WTC11 (cell line): Measurements from ENCODE around the gene TTYH1. TPM values are rescaled to one million over a fixed set of nuclear protein-coding genes. Genes with fewer than 3 reads are reported as not detected.
"Not testable (repeated sequence)": the region's sequence is repeated elsewhere in the genome, so short reads cannot be mapped to it uniquely, and the experiment has no call there.

ENCODE experiments used
- ATAC-seq: fragments of 200-7000 bp; cut with Tn5 transposase; 2 replicates; pipeline ENCODE4 v1.10.0; 2021; ENCODE audit warnings: mild to moderate bottlenecking, moderate library complexity
- Bru-seq: library from RNA; stranded (reverse); fragments of 400-500 nt; gene quantifications from one replicate; lab custom pipeline; 2021; lab: Mats Ljungman, UMichigan
- CTCF ChIA-PET: fragments of 300-600 bp; sonication (Branson Sonifier 250); formaldehyde crosslinking; loops from one replicate; lab custom pipeline; 2021; ENCODE audit warnings: antibody characterized with exemption; lab: Charles Lee
- POLR2A ChIA-PET: fragments of 350-600 bp; sonication (Branson Sonifier 250); formaldehyde crosslinking; loops from one replicate; lab custom pipeline; 2021; ENCODE audit warnings: antibody characterized with exemption; lab: Charles Lee
- DNase-seq: peaks from one replicate; pipeline ENCODE4 v3.0.0; 2021; ENCODE audit warnings: low spot score
- H3K27ac Mint-ChIP-seq: 2 replicates; pipeline ENCODE4 v1.8.0; 2021; ENCODE audit warnings: mixed read lengths
- H3K27me3 Mint-ChIP-seq: 2 replicates; pipeline ENCODE4 v1.8.0; 2021; ENCODE audit warnings: low read depth, mild to moderate bottlenecking, moderate library complexity, mixed read lengths
- H3K36me3 Mint-ChIP-seq: 2 replicates; pipeline ENCODE4 v1.8.0; 2021; ENCODE audit warnings: mixed read lengths
- H3K4me1 Mint-ChIP-seq: 2 replicates; pipeline ENCODE4 v1.8.0; 2022; ENCODE audit warnings: mixed read lengths
- H3K4me3 Mint-ChIP-seq: 2 replicates; pipeline ENCODE4 v1.8.0; 2021; ENCODE audit warnings: mild to moderate bottlenecking, moderate library complexity, mixed read lengths
- H3K9me3 Mint-ChIP-seq: 2 replicates; pipeline ENCODE4 v1.8.0; 2021; ENCODE audit warnings: mixed read lengths
- CTCF ChIP-seq: fragments of 200-600 bp; IDR thresholded peaks from 2 replicates; pipeline ENCODE4 v1.8.0; 2022; ENCODE audit warnings: antibody characterized with exemption
- HMGXB4 ChIP-seq: sonication (generic); formaldehyde crosslinking; IDR thresholded peaks from 2 replicates; pipeline ENCODE4 v1.8.1; 2023; ENCODE audit warnings: mild to moderate bottlenecking, moderate library complexity, missing genetic modification reagents
- USF2 ChIP-seq: sonication (generic); formaldehyde crosslinking; IDR thresholded peaks from 2 replicates; pipeline ENCODE4 v1.8.1; 2023; ENCODE audit warnings: mild to moderate bottlenecking, missing genetic modification reagents, moderate library complexity
- ZNF281 ChIP-seq: sonication (generic); formaldehyde crosslinking; IDR thresholded peaks from 2 replicates; pipeline ENCODE4 v1.8.0; 2023; ENCODE audit warnings: mild to moderate bottlenecking, missing genetic modification reagents
- long read RNA-seq, 3 experiments: library from RNA in 1 of 3; library from capped mRNA in 1 of 3; library from polyadenylated mRNA in 1 of 3; unstranded in 2 of 3; stranded (forward) in 1 of 3; transcript quantifications; one replicate each; pipeline ENCODE4 v2.0.0, GENCODE V29; 2021
- total RNA-seq: library from RNA; stranded (reverse); gene quantifications from 3 replicates; pipeline ENCODE4 v1.2.3, GENCODE V29; 2021
- TF ChIP-seq, protein P1 (sequence below): sonication (generic); formaldehyde crosslinking; IDR thresholded peaks from 2 replicates; pipeline ENCODE4 v1.8.0; 2022; ENCODE audit warnings: mild to moderate bottlenecking, missing genetic modification reagents
- TF ChIP-seq, protein P2 (sequence below): fragments of 250-450 bp; sonication (Bioruptor Pico); IDR thresholded peaks from 2 replicates; pipeline ENCODE4 v1.9.0; 2021; ENCODE audit warnings: moderate library complexity, mild to moderate bottlenecking, inconsistent platforms, borderline replicate concordance
- TF ChIP-seq, protein P3 (sequence below): sonication (generic); formaldehyde crosslinking; IDR thresholded peaks from 2 replicates; pipeline ENCODE4 v1.8.0; 2022; ENCODE audit warnings: mild to moderate bottlenecking, missing genetic modification reagents
- TF ChIP-seq, protein P4 (sequence below): sonication (generic); formaldehyde crosslinking; IDR thresholded peaks from 2 replicates; pipeline ENCODE4 v1.8.1; 2022; ENCODE audit warnings: mild to moderate bottlenecking, moderate library complexity, missing genetic modification reagents

The TTYH1 gene
- total RNA-seq: 35.9 to 38.2 TPM (median 37.1 TPM) in 3 replicates
- percentile 49 among the genes with signal in this experiment for Bru-seq, nascent RNA
- long read RNA-seq, experiment 1, transcript TTYH1-202 (14 exons, 1,885 nt): major isoform, 20 of 52 reads
- long read RNA-seq, experiment 1, transcript TTYH1-203 (13 exons, 1,763 nt): minor isoform, 13 of 52 reads
- long read RNA-seq, experiment 1, partial matches to known transcripts: 6 of 52 reads
- long read RNA-seq, experiment 1, other reads (novel, unspliced or antisense): 12 of 52 reads
- long read RNA-seq, experiment 2, transcript TTYH1-202 (14 exons, 1,885 nt): major isoform, 14 of 43 reads
- long read RNA-seq, experiment 2, transcript TTYH1-203 (13 exons, 1,763 nt): minor isoform, 5 of 43 reads
- long read RNA-seq, experiment 2, partial matches to known transcripts: 5 of 43 reads
- long read RNA-seq, experiment 2, other reads (novel, unspliced or antisense): 18 of 43 reads
- long read RNA-seq, experiment 3, partial matches to known transcripts: 1 of 4 reads
- long read RNA-seq, experiment 3, other reads (novel, unspliced or antisense): 3 of 4 reads

DNA sequence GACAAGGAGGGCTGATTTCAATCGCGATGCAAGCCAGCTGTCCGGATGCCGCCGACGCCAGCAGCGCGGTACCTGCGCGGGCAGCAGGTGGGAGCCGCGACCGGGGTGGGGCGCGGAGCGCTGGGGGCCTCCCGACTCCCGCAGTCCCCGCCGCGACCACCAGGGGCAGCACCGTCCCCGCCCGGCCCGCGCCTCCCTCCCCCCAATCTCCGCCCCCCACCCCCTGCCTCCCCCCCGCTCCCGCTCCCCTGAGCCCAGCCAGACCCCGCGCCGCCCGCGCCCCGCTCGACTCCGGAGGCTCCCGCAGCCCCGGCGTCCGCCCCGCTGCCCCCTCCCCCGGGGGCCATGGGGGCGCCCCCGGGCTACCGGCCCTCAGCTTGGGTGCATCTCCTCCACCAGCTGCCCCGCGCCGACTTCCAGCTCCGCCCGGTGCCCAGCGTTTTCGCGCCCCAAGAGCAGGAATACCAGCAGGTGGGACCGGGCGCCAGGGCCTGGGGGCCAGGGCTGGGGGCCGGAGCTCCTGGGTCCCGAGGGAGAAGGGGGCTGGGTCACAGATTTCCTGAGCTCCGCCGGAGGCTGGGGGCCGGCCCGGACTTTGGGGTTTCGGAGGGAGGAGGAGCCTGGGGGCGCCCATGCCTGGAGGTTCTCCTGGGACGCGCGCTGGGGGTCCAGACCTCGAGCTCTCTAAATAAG lies at the start of gene TTYH1:
Gene TTYH1, plus strand, starts transcription at position 257 of the 693 bp plus-strand sequence. Its CDS starts 89 bp downstream, at position 346.
- H3K27ac Mint-ChIP-seq: no peak within 1 kb of the TSS
- CTCF ChIA-PET: interaction anchor here (0.6 to 2.4 kb wide), 19 partner anchors 12 to 235 kb away, joined by 3 to 46 read pairs (median 4); partner anchors contain the start of genes CDC42EP5, LENG8, LENG9 and MBOAT7
- POLR2A ChIA-PET: no interaction called here
- peaks cover 57% of the 10 kb centered on the region for H3K27me3 Mint-ChIP-seq
- peaks cover 19% of the 10 kb centered on the region for H3K9me3 Mint-ChIP-seq
- H3K36me3 Mint-ChIP-seq: peaks cover 9% of the 10 kb centered on the region; the same call in 1 of the 2 replicates
- H3K4me3 Mint-ChIP-seq: peak within 1 kb of the TSS; percentile 82
- TF ChIP-seq HMGXB4 (CRISPR knock-in tag): peak; percentile 55; the same call in 1 of the 2 replicates
- TF ChIP-seq, protein P1, sequence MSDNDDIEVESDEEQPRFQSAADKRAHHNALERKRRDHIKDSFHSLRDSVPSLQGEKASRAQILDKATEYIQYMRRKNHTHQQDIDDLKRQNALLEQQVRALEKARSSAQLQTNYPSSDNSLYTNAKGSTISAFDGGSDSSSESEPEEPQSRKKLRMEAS (CRISPR knock-in tag): peak; percentile 43; the same call in 1 of the 2 replicates
- TF ChIP-seq, protein P2, sequence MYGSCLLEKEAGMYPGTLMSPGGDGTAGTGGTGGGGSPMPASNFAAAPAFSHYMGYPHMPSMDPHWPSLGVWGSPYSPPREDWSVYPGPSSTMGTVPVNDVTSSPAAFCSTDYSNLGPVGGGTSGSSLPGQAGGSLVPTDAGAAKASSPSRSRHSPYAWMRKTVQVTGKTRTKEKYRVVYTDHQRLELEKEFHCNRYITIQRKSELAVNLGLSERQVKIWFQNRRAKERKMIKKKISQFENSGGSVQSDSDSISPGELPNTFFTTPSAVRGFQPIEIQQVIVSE (CRISPR knock-in tag): no peak
- TF ChIP-seq, protein P3, sequence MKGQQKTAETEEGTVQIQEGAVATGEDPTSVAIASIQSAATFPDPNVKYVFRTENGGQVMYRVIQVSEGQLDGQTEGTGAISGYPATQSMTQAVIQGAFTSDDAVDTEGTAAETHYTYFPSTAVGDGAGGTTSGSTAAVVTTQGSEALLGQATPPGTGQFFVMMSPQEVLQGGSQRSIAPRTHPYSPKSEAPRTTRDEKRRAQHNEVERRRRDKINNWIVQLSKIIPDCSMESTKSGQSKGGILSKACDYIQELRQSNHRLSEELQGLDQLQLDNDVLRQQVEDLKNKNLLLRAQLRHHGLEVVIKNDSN: no peak
- no peak for TF ChIP-seq ZNF281 (CRISPR knock-in tag)
- peak; percentile 90 for TF ChIP-seq CTCF
- ATAC-seq (peak; percentile 51), DNase-seq (peak; percentile 77)
- H3K4me1 Mint-ChIP-seq: peaks cover 36% of the 10 kb centered on the region

GRCh38 chr19:54365798-54366197 lies 49.5 kb upstream of the TTYH1 start:
- H3K9me3 Mint-ChIP-seq, H3K36me3 Mint-ChIP-seq: not testable (repeated sequence)
- CTCF ChIA-PET: interaction anchor here (0.9 to 1.8 kb wide), 2 partner anchors 25 to 74 kb away, joined by 3 to 7 read pairs; no protein-coding TSS in a partner anchor

DNA sequence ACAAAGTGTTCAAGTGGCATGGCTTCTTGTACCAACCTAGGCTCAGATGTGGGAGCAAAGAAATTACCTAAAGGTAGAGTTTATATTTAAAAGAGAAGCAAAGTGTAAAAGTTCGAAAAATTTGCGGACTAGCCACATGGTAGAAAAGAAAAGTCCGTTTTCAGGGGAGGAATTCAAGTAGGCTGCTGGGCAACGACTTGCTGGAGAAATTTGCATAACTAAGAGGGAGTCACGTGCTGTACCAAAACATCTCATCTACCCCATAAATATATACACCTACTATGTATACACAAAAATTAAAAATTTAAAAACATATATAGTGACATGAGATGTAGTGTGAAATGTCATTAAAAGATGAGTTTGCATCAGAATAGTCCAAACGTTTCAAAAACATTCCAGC lies 48.5 kb upstream of the TTYH1 start:
- no peak for ATAC-seq
- H3K27me3 Mint-ChIP-seq: peaks cover 16% of the 10 kb centered on the region
- ChIA-PET CTCF (no interaction called here), POLR2A (no interaction called here)
- TF ChIP-seq, protein P4, sequence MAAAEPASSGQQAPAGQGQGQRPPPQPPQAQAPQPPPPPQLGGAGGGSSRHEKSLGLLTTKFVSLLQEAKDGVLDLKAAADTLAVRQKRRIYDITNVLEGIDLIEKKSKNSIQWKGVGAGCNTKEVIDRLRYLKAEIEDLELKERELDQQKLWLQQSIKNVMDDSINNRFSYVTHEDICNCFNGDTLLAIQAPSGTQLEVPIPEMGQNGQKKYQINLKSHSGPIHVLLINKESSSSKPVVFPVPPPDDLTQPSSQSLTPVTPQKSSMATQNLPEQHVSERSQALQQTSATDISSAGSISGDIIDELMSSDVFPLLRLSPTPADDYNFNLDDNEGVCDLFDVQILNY (CRISPR knock-in tag): no peak
- TF ChIP-seq, protein P3: peak; percentile 41; the same call in 1 of the 2 replicates
- TF ChIP-seq USF2 (CRISPR knock-in tag): peak; percentile 56
- H3K9me3 Mint-ChIP-seq: 0 out of 2 replicates have a peak, but pooled peaks cover 4% of the 10 kb centered on the region
- no peaks in the 10 kb centered on the region for H3K36me3 Mint-ChIP-seq
- peaks cover 6% of the 10 kb centered on the region for H3K4me1 Mint-ChIP-seq
- DNase-seq: no peak
- no peak overlapping the region for H3K27ac Mint-ChIP-seq
- H3K4me3 Mint-ChIP-seq: no peak overlapping the region

More at GRCh38 chr19:54365798-54366197, 49.5 kb upstream of the TTYH1 start:
- Mint-ChIP-seq H3K4me1 (peaks cover 12% of the 10 kb centered on the region), H3K27me3 (peaks cover 11% of the 10 kb centered on the region)
- H3K4me3 Mint-ChIP-seq, ATAC-seq, DNase-seq, POLR2A ChIA-PET, H3K27ac Mint-ChIP-seq: not testable (repeated sequence)
